ENCODE data around the gene ADAMTS15.

Gene ADAMTS15

DNA sequence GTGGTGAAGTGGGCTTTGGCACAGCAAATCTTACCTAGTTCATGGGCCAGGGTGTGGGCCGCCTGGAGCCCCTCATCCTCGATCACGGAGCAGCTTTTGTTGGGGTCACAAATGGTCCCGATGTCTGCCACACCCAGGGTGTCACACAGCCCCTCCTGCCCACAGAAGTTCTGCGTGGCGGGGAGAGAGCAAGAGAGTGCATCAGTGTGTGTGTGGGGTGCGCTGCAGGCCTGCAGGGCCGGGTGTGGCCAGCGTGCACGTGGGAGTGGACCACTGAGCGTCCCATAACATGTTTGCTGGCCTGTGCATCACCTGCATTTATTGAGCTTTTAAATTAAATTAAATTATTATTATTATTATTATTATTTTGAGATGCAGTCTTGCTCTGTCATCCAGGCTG is 31.5 kb upstream of the ADAMTS15 start:
- no peak for DNase-seq

DNA sequence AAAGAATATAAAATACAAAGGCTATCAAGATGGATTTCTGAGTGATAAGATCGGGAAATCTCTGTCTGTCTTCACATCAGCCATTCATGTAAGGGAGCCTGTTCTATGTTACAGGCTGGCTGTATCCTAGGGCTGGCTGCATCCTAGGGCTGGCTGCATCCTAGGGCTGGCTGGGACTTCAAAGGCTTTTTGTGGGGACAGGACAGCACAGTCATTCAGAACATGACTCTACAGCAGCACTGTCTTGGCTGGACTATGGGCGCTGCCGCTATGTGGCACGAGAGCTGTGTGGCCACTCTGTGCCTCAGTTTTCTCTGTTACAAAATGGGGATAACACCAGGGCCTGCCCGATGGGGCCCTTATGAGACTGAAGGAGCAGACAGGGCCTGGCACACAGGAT is 30.2 kb upstream of the ADAMTS15 start:
- peak in 31 of 51 donors; percentile 6 to 79 (median 44) for DNase-seq

DNA sequence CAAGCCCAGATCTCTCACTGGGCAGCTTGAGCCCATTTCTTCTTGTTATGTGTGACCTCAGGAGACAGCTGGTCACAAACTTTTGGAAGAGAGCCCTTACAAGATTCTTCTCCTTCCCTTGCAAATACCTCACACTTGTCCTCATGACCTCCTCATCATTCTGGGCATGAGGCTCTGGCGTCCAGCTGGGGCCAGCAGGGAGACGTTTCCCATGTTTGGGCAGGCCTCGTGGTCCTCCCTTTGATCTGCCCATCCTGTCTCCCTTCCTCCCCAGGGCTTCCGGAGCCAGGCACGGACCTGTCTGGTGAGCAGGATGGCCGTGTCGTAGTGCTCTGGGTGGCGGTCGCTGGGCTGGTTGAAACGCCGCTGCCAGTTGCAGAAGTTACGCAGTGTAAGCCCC is 29.7 kb upstream of the ADAMTS15 start:
- DNase-seq, result no peak

- no peak for DNase-seq
Measured at GRCh38 chr11:130420478-130421198, 27.8 kb upstream of the ADAMTS15 start.

- no peak for DNase-seq
Measured at GRCh38 chr11:130421199-130421585, 27.3 kb upstream of the ADAMTS15 start.

GRCh38 chr11:130421697-130422096 is 26.7 kb upstream of the ADAMTS15 start:
- DNase-seq, result no peak

GRCh38 chr11:130422251-130422995 is 26.0 kb upstream of the ADAMTS15 start:
- no peak for DNase-seq

DNA sequence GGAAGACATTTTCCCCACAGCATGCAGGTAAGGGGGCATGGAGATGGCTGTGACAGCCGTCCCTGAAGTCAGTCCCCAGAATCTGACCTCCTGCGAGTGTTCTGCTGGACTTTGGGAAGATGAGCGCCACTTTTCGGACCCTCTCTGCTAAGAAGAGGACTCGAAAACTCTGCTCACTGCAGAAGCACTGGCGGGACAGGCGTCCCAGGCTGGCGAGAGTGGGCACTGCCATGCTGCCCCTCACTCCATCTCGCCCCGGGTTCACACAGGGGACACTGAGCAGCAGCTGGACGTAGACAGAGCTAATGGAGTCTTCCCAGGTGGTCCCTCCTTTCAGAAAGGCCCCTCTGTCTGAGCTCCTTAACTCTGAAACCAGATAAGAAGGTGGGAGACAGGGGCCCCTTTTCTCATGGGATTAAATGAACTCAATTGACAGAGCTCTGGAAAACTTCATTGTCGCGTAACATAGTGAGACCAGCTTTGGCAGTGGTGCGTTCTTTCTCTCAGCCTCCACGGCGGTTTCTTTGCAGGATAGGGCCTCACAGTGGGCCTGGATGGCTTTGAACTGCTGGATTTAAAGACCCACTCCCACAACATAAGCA is 24.8 kb upstream of the ADAMTS15 start:
- no peak for DNase-seq

DNA sequence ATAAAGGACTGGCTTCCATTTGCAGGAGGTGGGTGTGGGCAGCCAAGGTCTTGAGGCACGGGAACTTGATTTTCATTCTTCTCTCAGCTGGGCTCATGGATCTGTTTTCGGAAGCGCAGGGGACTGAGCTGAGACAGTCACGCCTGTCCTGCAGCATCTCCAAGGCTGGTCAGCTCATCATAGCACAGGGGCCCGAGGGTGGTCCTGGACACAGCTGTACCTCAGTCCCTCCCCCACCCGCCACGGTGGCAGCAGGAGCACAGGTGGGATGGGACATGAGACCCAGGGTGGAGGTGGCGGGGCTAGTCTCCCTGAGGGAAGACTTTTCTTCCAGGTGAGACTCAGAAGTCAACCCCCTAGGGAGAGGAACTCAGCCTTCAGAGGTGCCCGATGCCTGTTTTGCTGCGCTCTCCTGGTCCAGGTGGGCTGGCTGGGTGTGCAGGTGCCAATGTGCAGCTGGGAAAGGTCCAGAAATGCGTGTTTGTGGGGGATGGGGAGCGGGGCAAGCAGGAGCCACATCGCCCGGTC is 23.8 kb upstream of the ADAMTS15 start:
- DNase-seq, result no peak

GRCh38 chr11:130425156-130425555 is 23.3 kb upstream of the ADAMTS15 start:
- no peak for DNase-seq

- peak in 24 of 51 donors; percentile 6 to 71 (median 40) for DNase-seq
Measured at GRCh38 chr11:130426223-130426836, 22.1 kb upstream of the ADAMTS15 start.

DNA sequence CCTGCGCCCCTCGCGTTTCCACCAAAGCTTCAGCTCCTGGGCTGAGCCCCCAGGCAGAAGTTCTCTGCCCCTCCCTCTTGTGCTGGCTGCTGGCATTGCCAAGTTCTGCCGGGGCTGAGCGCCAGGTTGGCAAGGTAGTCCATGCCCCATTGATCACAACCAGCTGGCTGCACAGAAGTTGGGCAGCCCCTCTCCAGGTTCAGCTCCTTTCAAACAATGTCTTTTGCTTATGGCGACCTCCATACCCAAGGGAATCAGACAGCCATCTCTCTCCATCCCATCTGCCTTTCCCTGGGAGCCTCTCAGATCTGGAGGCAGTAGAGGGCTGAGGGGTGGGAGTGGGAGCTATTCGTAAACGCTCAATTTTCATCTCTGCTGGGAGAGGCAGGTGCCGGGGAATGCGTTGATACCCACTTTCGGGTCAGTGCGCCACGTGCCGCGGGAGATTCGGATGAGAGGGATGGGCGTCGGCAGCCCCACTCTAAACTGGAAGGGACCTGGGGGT is 21.6 kb upstream of the ADAMTS15 start:
- DNase-seq, result peak in 5 of 51 donors; percentile 5 to 31 (median 18)

DNA sequence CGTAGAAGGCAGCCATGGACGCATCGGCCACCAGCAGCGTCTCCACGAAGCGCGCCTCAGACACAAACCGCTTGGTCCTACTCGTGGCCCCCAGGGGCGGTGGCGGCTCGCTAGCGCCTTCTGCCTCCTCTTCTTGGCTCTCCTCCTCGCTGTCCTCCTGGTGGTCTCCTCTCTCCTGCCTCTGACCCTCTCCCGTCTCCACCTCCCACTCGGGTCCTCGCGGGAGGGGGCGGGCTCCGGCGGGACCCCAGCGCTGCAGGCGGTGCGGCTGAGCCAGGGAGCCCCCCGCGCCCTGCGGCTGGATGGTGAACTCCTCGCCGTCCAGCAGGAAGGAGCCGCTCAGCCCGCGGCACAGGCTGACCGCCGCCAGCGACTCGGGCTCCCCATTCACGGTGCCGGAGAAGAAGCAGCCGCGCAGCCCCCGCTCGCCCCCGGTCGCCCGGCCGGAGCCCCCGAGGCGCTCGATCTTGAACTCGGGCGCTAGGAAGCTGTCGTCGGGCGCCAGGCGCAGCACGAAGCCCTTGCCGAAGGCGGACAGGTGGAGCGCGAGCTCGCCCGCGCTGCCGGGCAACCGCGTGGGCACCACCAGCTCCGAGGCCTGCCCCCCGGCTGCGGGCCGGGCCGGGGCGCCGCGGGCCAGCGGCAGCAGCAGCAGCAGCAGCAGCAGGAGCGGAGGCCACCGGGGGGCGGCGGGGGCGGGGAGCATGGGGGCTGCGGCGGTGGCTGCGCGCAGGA is 20.7 kb upstream of the ADAMTS15 start:
- peak in 23 of 51 donors; percentile 18 to 64 (median 42) for DNase-seq

- DNase-seq, result peak in 6 of 51 donors; percentile 21 to 52 (median 29)
Measured at GRCh38 chr11:130428316-130429119, 19.9 kb upstream of the ADAMTS15 start, which contains the start of gene ADAMTS8. Gene ADAMTS8 (minus strand): TSS chr11:130428609. CDS start chr11:130428286, 323 bp downstream.

- DNase-seq, result no peak
Measured at GRCh38 chr11:130429120-130429681, 19.2 kb upstream of the ADAMTS15 start.

DNA sequence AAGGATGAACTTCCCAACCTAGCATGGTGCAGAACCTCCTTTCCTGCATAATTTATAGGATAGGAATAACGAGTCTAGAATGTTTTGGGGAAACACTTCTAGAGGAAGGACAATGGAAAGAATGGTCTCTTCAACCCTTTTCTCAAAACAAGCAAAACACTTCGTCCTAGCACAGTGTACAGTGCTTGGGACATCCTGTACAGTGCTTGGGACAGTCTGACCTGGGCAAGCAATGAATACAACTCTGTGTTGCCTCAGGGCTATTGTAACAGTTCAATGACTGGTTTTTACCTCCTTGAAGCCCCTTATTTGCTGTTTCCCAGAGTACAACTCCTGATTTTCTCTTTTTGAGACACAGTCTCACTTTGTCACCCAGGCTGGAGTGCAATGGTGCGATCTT is 18.5 kb upstream of the ADAMTS15 start:
- no peak for DNase-seq

DNA sequence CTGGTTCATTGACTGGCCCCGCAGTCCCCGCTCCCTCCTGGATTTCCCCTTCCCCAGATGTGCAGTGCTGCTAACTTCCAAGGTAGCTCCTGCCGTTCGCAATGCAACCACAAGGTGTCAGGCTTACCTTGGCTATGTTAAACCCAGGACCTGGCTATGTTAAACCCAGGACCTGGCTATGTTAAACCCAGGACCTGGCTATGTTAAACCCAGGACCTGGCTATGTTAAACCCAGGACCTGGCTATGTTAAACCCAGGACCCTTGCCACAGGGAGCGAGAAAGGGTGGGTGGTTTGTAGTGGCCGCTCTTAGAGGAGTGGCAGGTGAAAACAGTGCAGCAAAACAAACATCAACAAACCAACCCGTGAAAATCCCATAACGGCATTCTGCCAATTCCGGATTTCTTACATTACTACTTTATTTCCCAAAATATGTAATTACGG is 17.1 kb upstream of the ADAMTS15 start:
- peak in 40 of 51 donors; percentile 6 to 80 (median 48) for DNase-seq

- no peak for DNase-seq
Measured at GRCh38 chr11:130431801-130432200, 16.6 kb upstream of the ADAMTS15 start.

- no peak for DNase-seq
Measured at GRCh38 chr11:130433357-130433756, 15.1 kb upstream of the ADAMTS15 start.

All from hypothalamus (tissue), 51 donors.